ENCODE results near the gene KRTAP10-4.

The KRTAP10-4 gene

DNA sequence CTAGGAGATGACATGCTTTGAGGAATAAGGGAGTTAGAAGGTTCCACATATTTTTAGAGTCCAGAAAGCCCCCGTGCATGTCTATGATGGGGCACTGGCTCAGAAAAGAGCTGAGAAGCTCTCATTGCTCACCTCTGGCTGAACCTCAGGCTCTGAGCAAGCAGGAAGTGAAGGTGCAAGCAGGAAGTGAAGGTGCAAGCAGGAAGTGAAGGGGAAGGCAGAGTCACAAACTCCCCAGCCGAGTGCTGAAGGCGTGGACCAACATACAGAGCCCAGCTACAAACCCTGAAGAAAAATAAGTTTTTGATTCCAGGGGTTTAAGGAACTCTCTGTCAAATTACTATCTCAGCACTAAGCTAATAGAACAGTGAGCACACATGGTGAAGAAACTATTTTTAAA lies 45.4 kb downstream of the KRTAP10-4 start:
- Mint-ChIP-seq H3K4me1 (ENCODE audit: low read depth in 2 of 2) (peaks cover 33 to 54% of the 10 kb centered on the region in 2 donors), H3K9me3 (peaks cover 14 to 41% of the 10 kb centered on the region in 2 donors), H3K4me3 (peak overlapping the region; percentile 76 to 81), H3K27me3 (no peaks in the 10 kb centered on the region), H3K27ac (peak overlapping the region; percentile 91 to 94), H3K36me3 (ENCODE audit: insufficient read depth) (peaks cover 9% of the 10 kb centered on the region)
- peak; percentile 53 to 58 (median 53) for DNase-seq
- ATAC-seq (replicated peaks): peak; percentile 99

GRCh38 chr21:44619886-44620285 lies 46.4 kb downstream of the KRTAP10-4 start:
- peak overlapping the region; percentile 91 to 94 for H3K27ac Mint-ChIP-seq
- peaks cover 34 to 56% of the 10 kb centered on the region in 2 donors for H3K4me1 Mint-ChIP-seq (ENCODE audit: low read depth in 2 of 2)
- no peak for DNase-seq
- no peaks in the 10 kb centered on the region for H3K27me3 Mint-ChIP-seq
- H3K9me3 Mint-ChIP-seq: peaks cover 16 to 45% of the 10 kb centered on the region in 2 donors
- peaks cover 5% of the 10 kb centered on the region for H3K36me3 Mint-ChIP-seq (ENCODE audit: insufficient read depth)
- peak overlapping the region in 1 of 2 donors; percentile 81 for H3K4me3 Mint-ChIP-seq
- ATAC-seq (replicated peaks): no peak

- ATAC-seq (replicated peaks): no peak
- Mint-ChIP-seq H3K4me1 (ENCODE audit: low read depth in 2 of 2) (peaks cover 41 to 55% of the 10 kb centered on the region in 2 donors), H3K4me3 (no peak overlapping the region), H3K27ac (no peak overlapping the region), H3K36me3 (ENCODE audit: insufficient read depth) (peaks cover 6% of the 10 kb centered on the region), H3K9me3 (peaks cover 16 to 45% of the 10 kb centered on the region in 2 donors), H3K27me3 (no peaks in the 10 kb centered on the region)
- DNase-seq: no peak
Observed at GRCh38 chr21:44623575-44623974, 50.0 kb downstream of the KRTAP10-4 start.

Measured in effector memory CD8-positive, alpha-beta T cell (primary cell).